Loucy (cell line): ENCODE results near the gene DEFB128.

Experiments
- CTCF ChIP-seq: fragments of 200-600 bp; sonication (generic); conservative IDR thresholded peaks from 2 replicates; pipeline ENCODE4 v1.5.1; 2014; ENCODE audit warnings: mild to moderate bottlenecking, antibody characterized with exemption, low read length
- EZH2phosphoT487 ChIP-seq: fragments of 200-600 bp; IDR thresholded peaks from 2 replicates; pipeline ENCODE4 v1.6.1; 2018; ENCODE audit warnings: antibody characterized with exemption, mild to moderate bottlenecking, moderate library complexity, borderline replicate concordance

- TF ChIP-seq CTCF: no peak
- TF ChIP-seq EZH2phosphoT487: no peak
Observed at GRCh38 chr20:199996-200395, 10.5 kb upstream of the DEFB128 start.
